Measurements from ENCODE around the gene MYO3B.

Gene MYO3B

GRCh38 chr2:170161516-170162270 lies 16.3 kb upstream of the MYO3B start:
- no peak for DNase-seq

- no peak for DNase-seq
These were observed 15.7 kb upstream of the MYO3B start for GRCh38 chr2:170162271-170162632.

- no peak for DNase-seq
These were observed 14.4 kb upstream of the MYO3B start for GRCh38 chr2:170163411-170164065.

- no peak for DNase-seq
These were observed 12.8 kb upstream of the MYO3B start for GRCh38 chr2:170165129-170165528.

- DNase-seq = no peak
These were observed 11.2 kb upstream of the MYO3B start for GRCh38 chr2:170166735-170167134.

- DNase-seq = peak; percentile 40
These were observed 7.5 kb upstream of the MYO3B start for GRCh38 chr2:170170281-170171040.

GRCh38 chr2:170176212-170176611 lies 1.7 kb upstream of the MYO3B start:
- DNase-seq = no peak

- no peak for DNase-seq
These were observed 2.2 kb downstream of the MYO3B start for GRCh38 chr2:170180031-170180566.

GRCh38 chr2:170181602-170182001 lies 3.7 kb downstream of the MYO3B start:
- DNase-seq = no peak

- no peak for DNase-seq
These were observed 7.4 kb downstream of the MYO3B start for GRCh38 chr2:170185319-170185718.

GRCh38 chr2:170189757-170190156 lies 11.8 kb downstream of the MYO3B start:
- DNase-seq = no peak

- no peak for DNase-seq
These were observed 12.2 kb downstream of the MYO3B start for GRCh38 chr2:170190172-170190571.

- DNase-seq = no peak
These were observed 13.4 kb downstream of the MYO3B start for GRCh38 chr2:170191166-170191866.

- no peak for DNase-seq
These were observed 19.0 kb downstream of the MYO3B start for GRCh38 chr2:170196963-170197362.

GRCh38 chr2:170201275-170201674 lies 23.3 kb downstream of the MYO3B start:
- DNase-seq = no peak

- DNase-seq = no peak
These were observed 23.9 kb downstream of the MYO3B start for GRCh38 chr2:170201734-170202393.

- DNase-seq = no peak
These were observed 24.5 kb downstream of the MYO3B start for GRCh38 chr2:170202437-170202836.

GRCh38 chr2:170204298-170204951 lies 26.5 kb downstream of the MYO3B start:
- no peak for DNase-seq

GRCh38 chr2:170206246-170206645 lies 28.3 kb downstream of the MYO3B start:
- DNase-seq = no peak

- DNase-seq = no peak
These were observed 29.0 kb downstream of the MYO3B start for GRCh38 chr2:170206805-170207407.

- no peak for DNase-seq
These were observed 30.0 kb downstream of the MYO3B start for GRCh38 chr2:170207901-170208300.

Measured in NCI-H1694 treated with DMSO at 0.1 percent for 48 hours (cell line).